MCF 10A (cell line): ENCODE data around the gene BDP1. TPM values are rescaled to one million over a fixed set of nuclear protein-coding genes. Genes with fewer than 3 reads are reported as not detected.
A peak's percentile ranks its signal among the peaks of the same experiment; 100 is the strongest.

ENCODE experiments used
- BruUV-seq: library from RNA; stranded (reverse); fragments of 400-500 nt; replicated peaks from 2 replicates; lab custom pipeline; 2021; lab: Mats Ljungman, UMichigan
- CTCF ChIA-PET: fragments of 300-600 bp; sonication (Branson Sonifier 250); formaldehyde crosslinking; extraction: SDS; loops from one replicate; lab custom pipeline; 2021; ENCODE audit warnings: antibody characterized with exemption, inconsistent platforms; lab: Yijun Ruan, JAX
- POLR2A ChIA-PET: fragments of 300-600, 350-650 bp; sonication (Branson Sonifier 250); formaldehyde crosslinking; extraction: SDS; loops from one replicate; lab custom pipeline; 2020; ENCODE audit warnings: antibody characterized with exemption, inconsistent platforms; lab: Yijun Ruan, JAX
- DNase-seq: peaks from one replicate; pipeline ENCODE4 v3.0.0-alpha.2; 2018; ENCODE audit not compliant: unreplicated experiment
- H3K27ac Mint-ChIP-seq: one replicate; pipeline ENCODE4 v1.8.0; 2022; ENCODE audit warnings: mild to moderate bottlenecking, low read depth, mixed read lengths; ENCODE audit not compliant: unreplicated experiment
- H3K27me3 Mint-ChIP-seq: one replicate; pipeline ENCODE4 v1.8.0; 2022; ENCODE audit warnings: mixed read lengths; ENCODE audit not compliant: insufficient read depth, unreplicated experiment
- H3K36me3 Mint-ChIP-seq: one replicate; pipeline ENCODE4 v1.8.0; 2022; ENCODE audit warnings: mild to moderate bottlenecking, moderate library complexity, mixed read lengths; ENCODE audit not compliant: insufficient read depth, unreplicated experiment
- H3K4me1 Mint-ChIP-seq: one replicate; pipeline ENCODE4 v1.8.0; 2022; ENCODE audit warnings: mixed read lengths; ENCODE audit not compliant: insufficient read depth, unreplicated experiment
- H3K4me3 Mint-ChIP-seq: one replicate; pipeline ENCODE4 v1.8.0; 2022; ENCODE audit warnings: mild to moderate bottlenecking, moderate library complexity, mixed read lengths; ENCODE audit not compliant: unreplicated experiment
- H3K9me3 Mint-ChIP-seq: one replicate; pipeline ENCODE4 v1.8.0; 2022; ENCODE audit warnings: mixed read lengths; ENCODE audit not compliant: unreplicated experiment
- CTCF ChIP-seq: fragments of 200-600 bp; IDR thresholded peaks from one replicate; pipeline ENCODE4 v1.8.0; 2022; ENCODE audit warnings: antibody characterized with exemption, mild to moderate bottlenecking; ENCODE audit not compliant: unreplicated experiment
- intact Hi-C: fragments of 100-400 bp; cut with micrococcal nuclease; formaldehyde crosslinking; loops from 2 replicates; pipeline ENCODE4 v1.14.1; 2022
- total RNA-seq: library from RNA; stranded (reverse); gene quantifications from 2 replicates; pipeline ENCODE4 v1.2.3, GENCODE V29; 2022

BDP1 gene
- total RNA-seq, 1 experiment from 2014 or later, result 31.3 TPM

- Mint-ChIP-seq H3K27me3 (no peaks in the 10 kb centered on the region), H3K36me3 (peaks cover 33% of the 10 kb centered on the region), H3K4me3 (no peak overlapping the region), H3K4me1 (peaks cover 6% of the 10 kb centered on the region), H3K9me3 (no peaks in the 10 kb centered on the region), H3K27ac (no peak overlapping the region)
- no peak for DNase-seq
- no TSS peak for BruUV-seq
- TF ChIP-seq CTCF, result no peak
- ChIA-PET CTCF (no interaction called here), POLR2A (interaction anchor here (0.6 kb wide), 1 partner anchor 19 kb away, joined by 5 read pairs; no protein-coding TSS in a partner anchor)
- intact Hi-C loops, result no loop called here
Observed at GRCh38 chr5:71528206-71528605, 72.8 kb downstream of the BDP1 start.

GRCh38 chr5:71529682-71530081, 74.2 kb downstream of the BDP1 start:
- no peaks in the 10 kb centered on the region for H3K9me3 Mint-ChIP-seq
- no peak overlapping the region for H3K27ac Mint-ChIP-seq
- intact Hi-C loops, result no loop called here
- no peak for TF ChIP-seq CTCF
- ChIA-PET POLR2A (interaction anchor here (1.5 kb wide), 1 partner anchor 23 kb away, joined by 3 read pairs; no protein-coding TSS in a partner anchor), CTCF (interaction anchor here (0.6 to 1.0 kb wide), 2 partner anchors 13 to 54 kb away, joined by 3 to 5 read pairs; no protein-coding TSS in a partner anchor)
- no peak for DNase-seq
- H3K4me1 Mint-ChIP-seq, result peaks cover 16% of the 10 kb centered on the region
- BruUV-seq, result no TSS peak
- no peaks in the 10 kb centered on the region for H3K27me3 Mint-ChIP-seq
- H3K4me3 Mint-ChIP-seq, result no peak overlapping the region
- peaks cover 34% of the 10 kb centered on the region for H3K36me3 Mint-ChIP-seq

- ChIA-PET POLR2A (interaction anchor here (0.6 kb wide), 1 partner anchor 15 kb away, joined by 4 read pairs; no protein-coding TSS in a partner anchor), CTCF (no interaction called here)
- Mint-ChIP-seq H3K9me3 (no peaks in the 10 kb centered on the region), H3K4me3 (peak overlapping the region; percentile 6), H3K27ac (peak overlapping the region; percentile 81), H3K27me3 (no peaks in the 10 kb centered on the region), H3K36me3 (peaks cover 52% of the 10 kb centered on the region), H3K4me1 (peaks cover 16% of the 10 kb centered on the region)
- peak; percentile 60 for DNase-seq
- intact Hi-C loops, result no loop called here
- TF ChIP-seq CTCF, result no peak
- no TSS peak for BruUV-seq
Observed at GRCh38 chr5:71533142-71533541, 77.7 kb downstream of the BDP1 start.

- Mint-ChIP-seq H3K27me3 (no peaks in the 10 kb centered on the region), H3K4me3 (no peak overlapping the region), H3K4me1 (peaks cover 16% of the 10 kb centered on the region), H3K9me3 (no peaks in the 10 kb centered on the region), H3K36me3 (peaks cover 56% of the 10 kb centered on the region), H3K27ac (peak overlapping the region; percentile 81)
- intact Hi-C loops, result no loop called here
- TF ChIP-seq CTCF, result no peak
- ChIA-PET POLR2A (interaction anchor here (0.6 to 0.7 kb wide), 3 partner anchors 15 to 53 kb away, joined by 3 to 4 read pairs (median 4); no protein-coding TSS in a partner anchor), CTCF (no interaction called here)
- peak; percentile 37 for DNase-seq
- BruUV-seq, result no TSS peak
Observed at GRCh38 chr5:71533615-71534014, 78.2 kb downstream of the BDP1 start.
